Suprapubic skin (tissue), 4 donors: ENCODE results near the gene STX12.

ENCODE experiments used
- EP300 ChIP-seq: sonication (generic); formaldehyde crosslinking; IDR thresholded peaks from one replicate; pipeline ENCODE4 v1.6.1; 2017; ENCODE audit warnings: antibody characterized with exemption
- POLR2A ChIP-seq, 2 donors: fragments of 450-650 bp; IDR thresholded peaks; one replicate each; pipeline ENCODE4 v1.6.1; 2017; ENCODE audit warnings: antibody characterized with exemption in 2 of 2, mild to moderate bottlenecking in 2 of 2, moderate library complexity in 2 of 2
- POLR2AphosphoS5 ChIP-seq, 3 donors: sonication (generic); formaldehyde crosslinking; IDR thresholded peaks; one replicate each; pipeline ENCODE4 v1.6.1; 2017; ENCODE audit warnings: antibody characterized with exemption in 3 of 3
- TF ChIP-seq, protein P1 (sequence below), 2 donors: fragments of 200-600 bp in 1 of 2; fragments of 450-650 bp in 1 of 2; sonication (generic) in 1 of 2; IDR thresholded peaks; one replicate each; pipeline ENCODE4 v1.5.1; 2016 to 2019; ENCODE audit warnings: antibody characterized with exemption in 2 of 2, mild to moderate bottlenecking in 1 of 2, moderate library complexity in 1 of 2

GRCh38 chr1:27872802-27873551 lies 100.0 kb downstream of the STX12 start:
- TF ChIP-seq POLR2AphosphoS5 (IDR thresholded peaks at IDR 0.05): no peak
- TF ChIP-seq, protein P1, sequence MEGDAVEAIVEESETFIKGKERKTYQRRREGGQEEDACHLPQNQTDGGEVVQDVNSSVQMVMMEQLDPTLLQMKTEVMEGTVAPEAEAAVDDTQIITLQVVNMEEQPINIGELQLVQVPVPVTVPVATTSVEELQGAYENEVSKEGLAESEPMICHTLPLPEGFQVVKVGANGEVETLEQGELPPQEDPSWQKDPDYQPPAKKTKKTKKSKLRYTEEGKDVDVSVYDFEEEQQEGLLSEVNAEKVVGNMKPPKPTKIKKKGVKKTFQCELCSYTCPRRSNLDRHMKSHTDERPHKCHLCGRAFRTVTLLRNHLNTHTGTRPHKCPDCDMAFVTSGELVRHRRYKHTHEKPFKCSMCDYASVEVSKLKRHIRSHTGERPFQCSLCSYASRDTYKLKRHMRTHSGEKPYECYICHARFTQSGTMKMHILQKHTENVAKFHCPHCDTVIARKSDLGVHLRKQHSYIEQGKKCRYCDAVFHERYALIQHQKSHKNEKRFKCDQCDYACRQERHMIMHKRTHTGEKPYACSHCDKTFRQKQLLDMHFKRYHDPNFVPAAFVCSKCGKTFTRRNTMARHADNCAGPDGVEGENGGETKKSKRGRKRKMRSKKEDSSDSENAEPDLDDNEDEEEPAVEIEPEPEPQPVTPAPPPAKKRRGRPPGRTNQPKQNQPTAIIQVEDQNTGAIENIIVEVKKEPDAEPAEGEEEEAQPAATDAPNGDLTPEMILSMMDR (IDR thresholded peaks at IDR 0.05): no peak
- TF ChIP-seq POLR2A (IDR thresholded peaks at IDR 0.05): no peak
- no peak for TF ChIP-seq EP300
